Hepatocyte (in vitro differentiated cells): ENCODE measurements around the gene EIF4ENIF1. TPM values are rescaled to one million over a fixed set of nuclear protein-coding genes. Genes with fewer than 3 reads are reported as not detected.

Source experiments
- DNase-seq: peaks from one replicate; pipeline ENCODE4 v3.0.0-alpha.2; 2016; ENCODE audit warnings: low spot score
- H2AFZ ChIP-seq: fragments of 200-600 bp; sonication (generic); 2 replicates; pipeline ENCODE4 v1.6.0; 2016; ENCODE audit warnings: antibody characterized with exemption, mild to moderate bottlenecking
- H3K27ac ChIP-seq: fragments of 200-600 bp; sonication (generic); 2 replicates; pipeline ENCODE4 v1.5.1; 2016; ENCODE audit warnings: mild to moderate bottlenecking
- H3K27me3 ChIP-seq: fragments of 200-600 bp; sonication (generic); 2 replicates; pipeline ENCODE4 v1.6.1; 2016
- H3K36me3 ChIP-seq: fragments of 200-600 bp; sonication (generic); replicated peaks from 2 replicates; pipeline ENCODE4 v1.5.1; 2016; ENCODE audit warnings: low read depth; ENCODE audit not compliant: insufficient read depth
- H3K4me1 ChIP-seq: fragments of 200-600 bp; sonication (generic); 2 replicates; pipeline ENCODE4 v1.5.1; 2016; ENCODE audit warnings: mild to moderate bottlenecking, moderate library complexity; ENCODE audit not compliant: insufficient read depth
- H3K4me2 ChIP-seq: fragments of 200-600 bp; sonication (generic); 2 replicates; pipeline ENCODE4 v1.6.0; 2016
- H3K4me3 ChIP-seq: fragments of 200-600 bp; sonication (generic); 2 replicates; pipeline ENCODE4 v1.5.1; 2016; ENCODE audit warnings: mild to moderate bottlenecking
- H3K79me2 ChIP-seq: fragments of 200-600 bp; sonication (generic); 2 replicates; pipeline ENCODE4 v1.6.0; 2017; ENCODE audit warnings: mild to moderate bottlenecking
- H3K9me2 ChIP-seq: fragments of 200-600 bp; sonication (generic); replicated peaks from 2 replicates; pipeline ENCODE4 v1.6.0; 2017; ENCODE audit warnings: mild to moderate bottlenecking; ENCODE audit not compliant: insufficient read depth
- H3K9me3 ChIP-seq: fragments of 200-600 bp; sonication (generic); 2 replicates; pipeline ENCODE4 v1.5.1; 2016; ENCODE audit warnings: low read depth, mild to moderate bottlenecking
- H4K20me1 ChIP-seq: fragments of 200-600 bp; sonication (generic); 2 replicates; pipeline ENCODE4 v1.6.0; 2016; ENCODE audit warnings: mild to moderate bottlenecking; ENCODE audit not compliant: insufficient read depth, poor library complexity, severe bottlenecking
- EZH2 ChIP-seq: fragments of 200-600 bp; sonication (generic); IDR thresholded peaks from 2 replicates; pipeline ENCODE4 v1.6.1; 2016; ENCODE audit warnings: antibody characterized with exemption, mild to moderate bottlenecking, borderline replicate concordance
- EZH2phosphoT487 ChIP-seq: fragments of 200-600 bp; sonication (generic); IDR thresholded peaks from one replicate; pipeline ENCODE4 v1.6.1; 2018; ENCODE audit warnings: antibody characterized with exemption, mild to moderate bottlenecking, low read depth, moderate library complexity; ENCODE audit not compliant: unreplicated experiment, severe bottlenecking
- WGBS: methylation state at CpG from one replicate; pipeline ENCODE4 v1.1.6; 2016; ENCODE audit warnings: low lambda C conversion rate; ENCODE audit errors: missing lambda C conversion rate; 5-methylcytosine and 5-hydroxymethylcytosine counted together
- polyA plus RNA-seq: library from polyadenylated mRNA; unstranded; fragments of >200 nt; fragmentation: Nextera tagmentation; extraction: Ambion mirVana; gene quantifications from 2 replicates; pipeline ENCODE4 v1.2.1, GENCODE V29; 2016
- total RNA-seq: library from RNA; depleted of rRNA; stranded (reverse); fragments of >200 nt; gene quantifications from 2 replicates; pipeline ENCODE4 v1.2.3, GENCODE V29; 2014
- TF ChIP-seq, protein P1 (sequence below): fragments of 200-600 bp; sonication (generic); IDR thresholded peaks from 2 replicates; pipeline ENCODE4 v1.5.1; 2016; ENCODE audit warnings: antibody characterized with exemption, mild to moderate bottlenecking; ENCODE audit not compliant: poor library complexity

EIF4ENIF1 gene
- total RNA-seq (6.9 and 9.2 TPM in 2 replicates), polyA plus RNA-seq (13.3 and 15.1 TPM in 2 replicates)

GRCh38 chr22:31489632-31490495 is at the start of gene EIF4ENIF1:
EIF4ENIF1 (minus strand) TSS chr22:31489842; CDS start chr22:31488718, 1,124 bp downstream.
- WGBS = 3% methylated on average over 46 of the region's 100 CpGs
- H3K9me2 ChIP-seq = no peaks in the 10 kb centered on the region
- peak within 1 kb of the TSS; percentile 92 for H2AFZ ChIP-seq
- H3K27me3 ChIP-seq = no peaks in the 10 kb centered on the region
- peak within 1 kb of the TSS; percentile 97 for H3K4me2 ChIP-seq
- H3K79me2 ChIP-seq = peaks cover 56% of the 10 kb centered on the region
- H3K9me3 ChIP-seq = no peaks in the 10 kb centered on the region
- H3K4me1 ChIP-seq = peaks cover 14% of the 10 kb centered on the region
- TF ChIP-seq EZH2 = no peak
- no peak for TF ChIP-seq EZH2phosphoT487
- TF ChIP-seq, protein P1, sequence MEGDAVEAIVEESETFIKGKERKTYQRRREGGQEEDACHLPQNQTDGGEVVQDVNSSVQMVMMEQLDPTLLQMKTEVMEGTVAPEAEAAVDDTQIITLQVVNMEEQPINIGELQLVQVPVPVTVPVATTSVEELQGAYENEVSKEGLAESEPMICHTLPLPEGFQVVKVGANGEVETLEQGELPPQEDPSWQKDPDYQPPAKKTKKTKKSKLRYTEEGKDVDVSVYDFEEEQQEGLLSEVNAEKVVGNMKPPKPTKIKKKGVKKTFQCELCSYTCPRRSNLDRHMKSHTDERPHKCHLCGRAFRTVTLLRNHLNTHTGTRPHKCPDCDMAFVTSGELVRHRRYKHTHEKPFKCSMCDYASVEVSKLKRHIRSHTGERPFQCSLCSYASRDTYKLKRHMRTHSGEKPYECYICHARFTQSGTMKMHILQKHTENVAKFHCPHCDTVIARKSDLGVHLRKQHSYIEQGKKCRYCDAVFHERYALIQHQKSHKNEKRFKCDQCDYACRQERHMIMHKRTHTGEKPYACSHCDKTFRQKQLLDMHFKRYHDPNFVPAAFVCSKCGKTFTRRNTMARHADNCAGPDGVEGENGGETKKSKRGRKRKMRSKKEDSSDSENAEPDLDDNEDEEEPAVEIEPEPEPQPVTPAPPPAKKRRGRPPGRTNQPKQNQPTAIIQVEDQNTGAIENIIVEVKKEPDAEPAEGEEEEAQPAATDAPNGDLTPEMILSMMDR = no peak
- H4K20me1 ChIP-seq = peaks cover 2% of the 10 kb centered on the region
- peak within 1 kb of the TSS; percentile 96 for H3K27ac ChIP-seq
- DNase-seq = peak; percentile 94
- H3K36me3 ChIP-seq = no peaks in the 10 kb centered on the region
- H3K4me3 ChIP-seq = peak within 1 kb of the TSS; percentile 74

GRCh38 chr22:31538815-31539214 is 49.2 kb upstream of the EIF4ENIF1 start:
- Histone ChIP-seq H3K4me1 (no peaks in the 10 kb centered on the region), H3K9me3 (no peaks in the 10 kb centered on the region), H3K79me2 (no peaks in the 10 kb centered on the region), H2AFZ (no peak overlapping the region), H3K4me2 (no peak overlapping the region), H4K20me1 (no peaks in the 10 kb centered on the region), H3K4me3 (no peak overlapping the region), H3K27me3 (no peaks in the 10 kb centered on the region), H3K27ac (no peak overlapping the region), H3K36me3 (no peaks in the 10 kb centered on the region), H3K9me2 (no peaks in the 10 kb centered on the region)
- no peak for DNase-seq
- TF ChIP-seq, protein P1 = no peak
- TF ChIP-seq EZH2phosphoT487 = no peak
- no peak for TF ChIP-seq EZH2
- 98% methylated on average over 5 of the region's 5 CpGs for WGBS

GRCh38 chr22:31537019-31537535 is 47.4 kb upstream of the EIF4ENIF1 start:
- DNase-seq = peak; percentile 16
- Histone ChIP-seq H3K9me2 (no peaks in the 10 kb centered on the region), H3K27ac (peak overlapping the region; percentile 57), H3K9me3 (no peaks in the 10 kb centered on the region), H2AFZ (no peak overlapping the region), H3K4me1 (no peaks in the 10 kb centered on the region), H3K4me3 (no peak overlapping the region), H3K36me3 (no peaks in the 10 kb centered on the region), H3K4me2 (no peak overlapping the region), H4K20me1 (no peaks in the 10 kb centered on the region), H3K79me2 (no peaks in the 10 kb centered on the region), H3K27me3 (no peaks in the 10 kb centered on the region)
- TF ChIP-seq, protein P1 = no peak
- no peak for TF ChIP-seq EZH2
- TF ChIP-seq EZH2phosphoT487 = no peak
- WGBS = 75% methylated on average over 8 of the region's 8 CpGs
